ENCODE data around the gene KIAA1671. TPM values are rescaled to one million over a fixed set of nuclear protein-coding genes. Genes with fewer than 3 reads are reported as not detected.
A peak's percentile ranks its signal among the peaks of the same experiment; 100 is the strongest.
"Not testable (repeated sequence)": the region's sequence is repeated elsewhere in the genome, so short reads cannot be mapped to it uniquely, and the experiment has no call there.

The KIAA1671 gene
- total and polyA plus RNA-seq, 4 donors, result 21.7 to 55.2 (median 25.8) TPM

GRCh38 chr22:25210793-25211192 is 258.3 kb downstream of the KIAA1671 start:
- no peak for DNase-seq (ENCODE audit: low read depth in 4 of 6, low spot score in 6 of 6)
- Histone ChIP-seq H3K4me1 (ENCODE audit: control insufficient read depth, insufficient read depth, low read length) (no peaks in the 10 kb centered on the region), H3K36me3 (ENCODE audit: control insufficient read depth, insufficient read depth, low read length) (no peaks in the 10 kb centered on the region), H3K9me3 (ENCODE audit: control insufficient read depth, insufficient read depth, low read length) (no peaks in the 10 kb centered on the region), H3K27me3 (ENCODE audit: control insufficient read depth, insufficient read depth, low read length) (no peaks in the 10 kb centered on the region), H3K27ac (ENCODE audit: low read depth, low read length) (no peak overlapping the region), H3K4me3 (ENCODE audit: low read depth, low read length) (no peak overlapping the region)
- 88% methylated on average over 3 of the region's 3 CpGs for WGBS (ENCODE audit: insufficient coverage)

DNA sequence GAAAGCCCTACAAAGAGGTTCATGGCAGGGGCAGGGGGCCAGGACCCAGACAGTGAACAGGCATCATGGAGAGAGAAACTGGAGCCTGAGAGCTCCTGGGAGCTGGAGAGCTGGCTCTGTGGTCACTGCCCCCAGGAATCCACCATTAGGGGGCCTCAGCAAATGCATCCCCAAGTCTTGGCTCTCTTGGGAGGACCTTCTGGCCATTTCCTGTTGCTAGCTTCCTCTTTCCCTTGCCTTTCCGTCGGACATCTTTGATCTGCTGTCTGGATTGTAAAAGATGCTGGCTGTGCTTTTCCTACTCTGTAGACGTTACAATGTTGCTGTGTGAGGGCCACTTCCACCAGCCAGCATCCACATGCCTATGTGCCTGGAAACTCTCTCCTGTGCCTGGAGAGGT is 259.8 kb downstream of the KIAA1671 start:
- no peaks in the 10 kb centered on the region for H3K9me3 ChIP-seq (ENCODE audit: control insufficient read depth, insufficient read depth, low read length)
- DNase-seq (ENCODE audit: low read depth in 4 of 6, low spot score in 6 of 6), result no peak
- H3K36me3 ChIP-seq (ENCODE audit: control insufficient read depth, insufficient read depth, low read length), result no peaks in the 10 kb centered on the region
- H3K4me3 ChIP-seq (ENCODE audit: low read depth, low read length), result no peak overlapping the region
- no CpG with 5 or more reads among the region's 3 CpGs for whole genome bisulfite sequencing (ENCODE audit: insufficient coverage)
- no peaks in the 10 kb centered on the region for H3K4me1 ChIP-seq (ENCODE audit: control insufficient read depth, insufficient read depth, low read length)
- H3K27me3 ChIP-seq (ENCODE audit: control insufficient read depth, insufficient read depth, low read length), result no peaks in the 10 kb centered on the region
- no peak overlapping the region for H3K27ac ChIP-seq (ENCODE audit: low read depth, low read length)

DNA sequence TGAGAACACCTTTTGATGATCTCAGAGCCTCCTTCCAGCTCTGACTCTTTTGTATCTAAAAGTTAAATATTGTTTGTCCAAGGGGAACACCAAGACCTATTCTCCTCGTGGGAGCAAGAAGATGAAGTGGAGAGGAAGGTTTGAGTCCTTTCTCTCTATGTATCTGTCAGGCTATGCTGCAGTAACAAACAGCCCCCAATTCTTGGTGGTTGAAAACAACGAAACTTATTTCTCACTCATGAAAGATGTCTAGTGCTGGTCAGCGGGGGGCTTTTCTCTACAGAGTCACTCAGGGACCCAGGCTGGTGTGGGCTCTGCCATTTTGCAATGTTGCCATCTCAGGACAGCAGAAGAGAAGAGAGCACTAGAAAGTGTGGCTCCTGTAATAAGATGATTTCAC is 260.7 kb downstream of the KIAA1671 start:
- no peak for DNase-seq (ENCODE audit: low read depth in 4 of 6, low spot score in 6 of 6)
- 90% methylated on average over 2 of the region's 3 CpGs for WGBS (ENCODE audit: insufficient coverage)
- H3K36me3 ChIP-seq (ENCODE audit: control insufficient read depth, insufficient read depth, low read length), result no peaks in the 10 kb centered on the region
- H3K4me1 ChIP-seq (ENCODE audit: control insufficient read depth, insufficient read depth, low read length), result no peaks in the 10 kb centered on the region
- H3K9me3 ChIP-seq (ENCODE audit: control insufficient read depth, insufficient read depth, low read length), result no peaks in the 10 kb centered on the region
- no peaks in the 10 kb centered on the region for H3K27me3 ChIP-seq (ENCODE audit: control insufficient read depth, insufficient read depth, low read length)
- no peak overlapping the region for H3K27ac ChIP-seq (ENCODE audit: low read depth, low read length)
- H3K4me3 ChIP-seq (ENCODE audit: low read depth, low read length), result no peak overlapping the region

DNA sequence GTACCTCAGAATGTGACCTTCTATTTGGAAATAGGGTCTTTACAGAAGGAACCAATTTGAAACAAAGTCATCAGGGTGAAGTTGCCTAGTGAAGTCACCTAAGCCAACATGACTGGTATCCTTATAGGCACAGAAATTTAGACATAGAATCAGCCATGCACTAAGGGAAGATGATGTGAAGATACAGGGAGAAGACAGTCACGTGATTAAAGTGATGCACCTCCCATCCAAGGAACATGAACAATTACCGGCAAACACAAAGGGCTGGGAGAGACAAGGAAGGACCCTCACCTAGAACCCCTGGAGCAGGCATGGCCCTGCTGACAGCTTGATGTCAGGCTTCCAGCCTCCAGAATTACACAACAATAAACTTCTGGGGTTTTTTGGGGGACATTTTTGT is 263.7 kb downstream of the KIAA1671 start:
- H3K27ac ChIP-seq (ENCODE audit: low read depth, low read length), result no peak overlapping the region
- no peak overlapping the region for H3K4me3 ChIP-seq (ENCODE audit: low read depth, low read length)
- H3K9me3 ChIP-seq (ENCODE audit: control insufficient read depth, insufficient read depth, low read length), result no peaks in the 10 kb centered on the region
- H3K36me3 ChIP-seq (ENCODE audit: control insufficient read depth, insufficient read depth, low read length), result no peaks in the 10 kb centered on the region
- DNase-seq (ENCODE audit: low read depth in 4 of 6, low spot score in 6 of 6), result no peak
- no CpG with 5 or more reads among the region's 2 CpGs for WGBS (ENCODE audit: insufficient coverage)
- H3K27me3 ChIP-seq (ENCODE audit: control insufficient read depth, insufficient read depth, low read length), result no peaks in the 10 kb centered on the region
- H3K4me1 ChIP-seq (ENCODE audit: control insufficient read depth, insufficient read depth, low read length), result peaks cover 8% of the 10 kb centered on the region

GRCh38 chr22:25219211-25219689 is 266.7 kb downstream of the KIAA1671 start, which contains the start of gene CRYBB2:
CRYBB2 (plus strand) TSS chr22:25219639; CDS start chr22:25221430, 1,791 bp downstream.
- WGBS (ENCODE audit: insufficient coverage), result 73% methylated on average over 13 of the region's 19 CpGs
- H3K27ac ChIP-seq (ENCODE audit: low read depth, low read length), result no peak within 1 kb of the TSS

GRCh38 chr22:25219948-25220442 is 267.5 kb downstream of the KIAA1671 start:
- Histone ChIP-seq H3K4me1 (ENCODE audit: control insufficient read depth, insufficient read depth, low read length) (peaks cover 8% of the 10 kb centered on the region), H3K9me3 (ENCODE audit: control insufficient read depth, insufficient read depth, low read length) (no peaks in the 10 kb centered on the region), H3K36me3 (ENCODE audit: control insufficient read depth, insufficient read depth, low read length) (no peaks in the 10 kb centered on the region), H3K4me3 (ENCODE audit: low read depth, low read length) (no peak overlapping the region), H3K27me3 (ENCODE audit: control insufficient read depth, insufficient read depth, low read length) (no peaks in the 10 kb centered on the region), H3K27ac (ENCODE audit: low read depth, low read length) (no peak overlapping the region)
- WGBS (ENCODE audit: insufficient coverage), result no CpG with 5 or more reads among the region's 4 CpGs
- peak in 1 of 6 donors; percentile 19 for DNase-seq (ENCODE audit: low read depth in 4 of 6, low spot score in 6 of 6)

More at GRCh38 chr22:25219211-25219689, 266.7 kb downstream of the KIAA1671 start, which contains the start of gene CRYBB2:
- H3K36me3 ChIP-seq (ENCODE audit: control insufficient read depth, insufficient read depth, low read length), result no peaks in the 10 kb centered on the region
- H3K9me3 ChIP-seq (ENCODE audit: control insufficient read depth, insufficient read depth, low read length), result no peaks in the 10 kb centered on the region
- H3K4me1 ChIP-seq (ENCODE audit: control insufficient read depth, insufficient read depth, low read length), result peaks cover 8% of the 10 kb centered on the region
- H3K27me3 ChIP-seq (ENCODE audit: control insufficient read depth, insufficient read depth, low read length), result no peaks in the 10 kb centered on the region
- DNase-seq (ENCODE audit: low read depth in 4 of 6, low spot score in 6 of 6), result no peak
- no peak within 1 kb of the TSS for H3K4me3 ChIP-seq (ENCODE audit: low read depth, low read length)

DNA sequence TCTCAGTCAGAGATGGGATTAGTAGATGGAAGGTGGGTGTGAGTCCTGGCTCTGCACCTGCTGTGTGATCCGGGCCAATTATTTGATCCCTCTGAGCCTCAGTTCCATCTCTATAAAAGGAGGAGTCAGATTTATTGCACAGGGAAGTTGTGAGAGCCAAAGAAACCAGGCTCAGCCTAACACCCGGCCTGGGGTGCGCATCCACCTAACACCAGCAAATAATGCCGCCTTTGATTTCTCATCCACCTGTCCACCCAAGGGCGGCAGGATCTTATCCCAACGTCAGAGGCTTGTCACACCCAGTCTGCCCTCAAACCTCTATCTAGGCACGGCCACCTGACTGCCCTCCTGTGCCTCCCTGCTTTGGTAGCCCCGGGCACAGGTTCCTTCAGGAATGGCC is 269.3 kb downstream of the KIAA1671 start:
- Histone ChIP-seq H3K36me3 (ENCODE audit: control insufficient read depth, insufficient read depth, low read length) (no peaks in the 10 kb centered on the region), H3K27ac (ENCODE audit: low read depth, low read length) (no peak overlapping the region), H3K27me3 (ENCODE audit: control insufficient read depth, insufficient read depth, low read length) (no peaks in the 10 kb centered on the region), H3K9me3 (ENCODE audit: control insufficient read depth, insufficient read depth, low read length) (no peaks in the 10 kb centered on the region), H3K4me1 (ENCODE audit: control insufficient read depth, insufficient read depth, low read length) (peaks cover 8% of the 10 kb centered on the region), H3K4me3 (ENCODE audit: low read depth, low read length) (no peak overlapping the region)
- 88% methylated on average over 8 of the region's 8 CpGs for WGBS (ENCODE audit: insufficient coverage)
- no peak for DNase-seq (ENCODE audit: low read depth in 4 of 6, low spot score in 6 of 6)

DNA sequence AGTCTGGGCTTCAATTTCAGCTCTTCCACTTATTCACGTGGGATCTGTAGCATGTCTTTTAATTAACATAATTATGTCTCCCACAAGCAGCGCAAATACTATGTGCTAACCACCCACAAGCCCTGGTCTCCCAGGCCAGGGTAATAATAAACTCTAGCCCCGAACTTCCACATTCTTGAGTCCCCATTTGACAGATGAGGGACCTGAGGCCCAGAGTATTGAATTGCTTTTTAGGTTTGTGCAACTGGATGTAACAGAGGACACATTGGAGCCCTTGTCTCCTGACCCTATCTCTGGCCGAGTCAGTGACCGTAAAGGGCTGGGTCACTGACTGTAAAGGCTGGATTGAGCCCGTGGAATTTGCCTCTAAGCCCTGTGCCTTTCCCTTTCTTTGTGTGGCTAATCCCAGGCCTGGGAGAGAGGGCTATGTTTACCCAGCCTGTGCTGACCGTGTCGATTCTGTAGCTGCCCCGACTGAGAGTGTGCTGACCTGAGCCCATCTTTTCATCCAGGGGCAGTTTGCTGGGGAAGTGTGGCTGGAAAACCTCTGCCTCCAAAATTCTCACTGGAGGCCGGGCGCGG is 270.8 kb downstream of the KIAA1671 start:
- Histone ChIP-seq H3K4me1 (ENCODE audit: control insufficient read depth, insufficient read depth, low read length) (peaks cover 8% of the 10 kb centered on the region), H3K4me3 (ENCODE audit: low read depth, low read length) (no peak overlapping the region), H3K27me3 (ENCODE audit: control insufficient read depth, insufficient read depth, low read length) (no peaks in the 10 kb centered on the region), H3K36me3 (ENCODE audit: control insufficient read depth, insufficient read depth, low read length) (no peaks in the 10 kb centered on the region), H3K27ac (ENCODE audit: low read depth, low read length) (no peak overlapping the region), H3K9me3 (ENCODE audit: control insufficient read depth, insufficient read depth, low read length) (no peaks in the 10 kb centered on the region)
- WGBS (ENCODE audit: insufficient coverage), result 43% methylated on average over 6 of the region's 12 CpGs
- DNase-seq (ENCODE audit: low read depth in 4 of 6, low spot score in 6 of 6), result peak in 1 of 6 donors; percentile 9

GRCh38 chr22:25228822-25229221 is 276.3 kb downstream of the KIAA1671 start:
- no peaks in the 10 kb centered on the region for H3K27me3 ChIP-seq (ENCODE audit: control insufficient read depth, insufficient read depth, low read length)
- DNase-seq (ENCODE audit: low read depth in 4 of 6, low spot score in 6 of 6), result no peak
- 83% methylated on average over 11 of the region's 13 CpGs for WGBS (ENCODE audit: insufficient coverage)
- no peaks in the 10 kb centered on the region for H3K36me3 ChIP-seq (ENCODE audit: control insufficient read depth, insufficient read depth, low read length)
- no peaks in the 10 kb centered on the region for H3K4me1 ChIP-seq (ENCODE audit: control insufficient read depth, insufficient read depth, low read length)
- H3K4me3 ChIP-seq (ENCODE audit: low read depth, low read length), result no peak overlapping the region
- no peak overlapping the region for H3K27ac ChIP-seq (ENCODE audit: low read depth, low read length)
- no peaks in the 10 kb centered on the region for H3K9me3 ChIP-seq (ENCODE audit: control insufficient read depth, insufficient read depth, low read length)

- H3K9me3 ChIP-seq (ENCODE audit: control insufficient read depth, insufficient read depth, low read length); H3K36me3 ChIP-seq (ENCODE audit: control insufficient read depth, insufficient read depth, low read length); H3K27ac ChIP-seq (ENCODE audit: low read depth, low read length); DNase-seq (ENCODE audit: low read depth in 4 of 6, low spot score in 6 of 6); H3K27me3 ChIP-seq (ENCODE audit: control insufficient read depth, insufficient read depth, low read length); H3K4me3 ChIP-seq (ENCODE audit: low read depth, low read length); H3K4me1 ChIP-seq (ENCODE audit: control insufficient read depth, insufficient read depth, low read length): not testable (repeated sequence)
- 94% methylated on average over 2 of the region's 2 CpGs for WGBS (ENCODE audit: insufficient coverage)
Measured at GRCh38 chr22:25230760-25231159, 278.2 kb downstream of the KIAA1671 start.
